Testis (tissue), 3 donors: ENCODE data around the gene PLRG1. TPM values are rescaled to one million over a fixed set of nuclear protein-coding genes. Genes with fewer than 3 reads are reported as not detected.

Experiments
- DNase-seq: peaks from one replicate; pipeline ENCODE4 v3.0.0-alpha.2; 2019
- H3K27ac ChIP-seq, 2 donors: fragments of 200-600 bp; sonication (generic); one replicate each; pipeline ENCODE4 v1.5.1; 2019
- H3K27me3 ChIP-seq: fragments of 200-600 bp; sonication (generic); one replicate; pipeline ENCODE4 v1.5.1; 2019
- H3K36me3 ChIP-seq: fragments of 200-600 bp; sonication (generic); one replicate; pipeline ENCODE4 v1.5.1; 2017; ENCODE audit warnings: low read depth; ENCODE audit errors: missing control alignments
- H3K4me1 ChIP-seq: fragments of 200-600 bp; sonication (generic); one replicate; pipeline ENCODE4 v1.5.1; 2019
- H3K4me3 ChIP-seq, 2 donors: fragments of 200-600 bp; sonication (generic); one replicate each; pipeline ENCODE4 v1.5.1; 2017 to 2019
- H3K9me3 ChIP-seq: fragments of 200-600 bp; sonication (generic); one replicate; pipeline ENCODE4 v1.5.1; 2017
- POLR2A ChIP-seq: fragments of 450-650 bp; IDR thresholded peaks from one replicate; pipeline ENCODE4 v1.6.1; 2017; ENCODE audit warnings: antibody characterized with exemption, mild to moderate bottlenecking, moderate library complexity
- WGBS, 2 donors: methylation state at CpG; one replicate each; pipeline ENCODE4 v1.1.5; 2018; 5-methylcytosine and 5-hydroxymethylcytosine counted together
- intact Hi-C: fragments of 100-400 bp; cut with DNase I; formaldehyde crosslinking; loops from one replicate; pipeline ENCODE4 v1.15.1; 2023; ENCODE audit warnings: low total_unique reads
- polyA plus RNA-seq: library from polyadenylated mRNA; stranded (reverse); fragments of 350-450 nt; fragmentation: Illumina TruSeq; extraction: RNeasy Lipid Tissue Mini Kit (QIAGEN cat#74804); gene quantifications from one replicate; pipeline ENCODE4 v1.2.3, GENCODE V29; 2014; ENCODE audit warnings: low read depth, low replicate concordance; ENCODE audit not compliant: insufficient read depth
- total RNA-seq, 2 donors: library from RNA; depleted of rRNA; stranded (reverse); fragments of >200 nt; gene quantifications; one replicate each; pipeline ENCODE4 v1.2.3, GENCODE V29; 2016
- TF ChIP-seq, protein P1 (sequence below), 3 experiments: fragments of 450-650 bp in 2 of 3; fragments of 200-600 bp in 1 of 3; sonication (generic) in 1 of 3; IDR thresholded peaks; one replicate each; pipeline ENCODE4 v1.5.1; 2016 to 2019; ENCODE audit warnings: antibody characterized with exemption in 3 of 3, mild to moderate bottlenecking in 2 of 3, moderate library complexity in 1 of 3

PLRG1 gene
- total and polyA plus RNA-seq, 3 donors from 2014 or later = 35.3 to 46.3 (median 45.8) TPM

DNA sequence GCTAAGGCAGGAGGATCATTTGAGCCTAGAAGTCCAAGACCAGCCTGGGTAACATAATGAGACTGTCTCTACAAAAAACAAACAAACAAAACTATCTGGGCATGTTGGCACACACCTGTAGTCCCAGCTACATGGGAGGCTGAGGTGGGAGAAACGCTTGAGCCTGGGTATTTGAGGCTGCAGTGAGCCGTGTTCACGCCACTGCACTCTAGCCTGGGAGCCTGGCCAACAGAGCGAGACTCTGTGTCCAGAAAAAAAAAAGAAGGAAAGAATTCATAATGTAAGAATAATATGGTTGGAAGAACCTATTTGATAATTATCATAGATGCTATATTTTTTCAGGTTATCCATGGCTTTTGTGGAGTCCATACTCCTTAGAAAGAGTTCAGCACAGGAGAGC lies 32.6 kb downstream of the PLRG1 start:
- Histone ChIP-seq H3K9me3 (no peaks in the 10 kb centered on the region), H3K27me3 (no peaks in the 10 kb centered on the region), H3K27ac (no peak overlapping the region), H3K4me3 (no peak overlapping the region), H3K4me1 (no peaks in the 10 kb centered on the region), H3K36me3 (no peaks in the 10 kb centered on the region)
- no peak for DNase-seq
- intact Hi-C loops = no loop called here
- TF ChIP-seq, protein P1, sequence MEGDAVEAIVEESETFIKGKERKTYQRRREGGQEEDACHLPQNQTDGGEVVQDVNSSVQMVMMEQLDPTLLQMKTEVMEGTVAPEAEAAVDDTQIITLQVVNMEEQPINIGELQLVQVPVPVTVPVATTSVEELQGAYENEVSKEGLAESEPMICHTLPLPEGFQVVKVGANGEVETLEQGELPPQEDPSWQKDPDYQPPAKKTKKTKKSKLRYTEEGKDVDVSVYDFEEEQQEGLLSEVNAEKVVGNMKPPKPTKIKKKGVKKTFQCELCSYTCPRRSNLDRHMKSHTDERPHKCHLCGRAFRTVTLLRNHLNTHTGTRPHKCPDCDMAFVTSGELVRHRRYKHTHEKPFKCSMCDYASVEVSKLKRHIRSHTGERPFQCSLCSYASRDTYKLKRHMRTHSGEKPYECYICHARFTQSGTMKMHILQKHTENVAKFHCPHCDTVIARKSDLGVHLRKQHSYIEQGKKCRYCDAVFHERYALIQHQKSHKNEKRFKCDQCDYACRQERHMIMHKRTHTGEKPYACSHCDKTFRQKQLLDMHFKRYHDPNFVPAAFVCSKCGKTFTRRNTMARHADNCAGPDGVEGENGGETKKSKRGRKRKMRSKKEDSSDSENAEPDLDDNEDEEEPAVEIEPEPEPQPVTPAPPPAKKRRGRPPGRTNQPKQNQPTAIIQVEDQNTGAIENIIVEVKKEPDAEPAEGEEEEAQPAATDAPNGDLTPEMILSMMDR (IDR thresholded peaks at IDR 0.05) = no peak
- no peak for TF ChIP-seq POLR2A
- WGBS, 2 donors = 54 to 62% methylated on average over 4 of the region's 4 CpGs

DNA sequence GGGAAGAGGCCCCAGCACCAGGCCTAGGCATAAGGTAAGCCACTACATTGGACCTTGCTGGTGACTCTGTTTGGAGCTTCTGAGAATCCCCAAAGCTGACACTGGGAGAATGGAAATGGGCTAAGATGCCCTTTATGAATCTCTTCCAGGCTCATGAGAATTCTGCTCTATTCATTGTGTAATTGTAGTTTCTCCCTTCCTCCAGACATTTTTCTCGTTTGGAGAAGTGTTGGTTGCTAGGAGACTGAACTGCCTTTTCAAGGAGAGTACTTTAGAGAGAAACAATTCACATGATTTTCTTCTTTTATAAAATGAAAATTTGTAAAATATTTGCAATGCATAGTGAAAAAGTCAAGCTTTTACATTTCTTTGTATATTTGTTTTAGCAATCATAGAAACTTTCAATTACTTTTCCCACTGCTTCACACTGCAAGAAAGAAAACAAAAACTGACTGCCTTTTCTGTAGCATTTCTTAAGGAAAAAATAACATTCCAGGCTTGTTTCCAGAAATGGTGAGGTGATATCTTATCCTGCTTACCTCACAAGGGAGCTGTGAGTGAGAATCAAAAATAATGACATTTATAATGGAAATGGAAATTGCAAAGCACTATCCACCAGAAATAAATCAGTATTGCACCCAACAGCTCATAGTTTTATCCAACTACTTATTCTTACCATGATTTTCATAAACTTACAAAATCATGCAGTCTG lies 33.7 kb downstream of the PLRG1 start:
- H3K4me1 ChIP-seq = no peaks in the 10 kb centered on the region
- no peak overlapping the region for H3K27ac ChIP-seq
- no peak overlapping the region for H3K4me3 ChIP-seq
- no peaks in the 10 kb centered on the region for H3K9me3 ChIP-seq
- no peak for DNase-seq
- no peaks in the 10 kb centered on the region for H3K36me3 ChIP-seq
- intact Hi-C loops = no loop called here
- H3K27me3 ChIP-seq = no peaks in the 10 kb centered on the region
- 19 to 27% methylated on average over 1 of the region's 1 CpG for WGBS, 2 donors
- TF ChIP-seq, protein P1 (IDR thresholded peaks at IDR 0.05) = no peak
- no peak for TF ChIP-seq POLR2A

- WGBS, 2 donors = 61 to 63% methylated on average over 4 of the region's 4 CpGs
- no peak for DNase-seq
- H3K4me1 ChIP-seq = no peaks in the 10 kb centered on the region
- intact Hi-C loops = no loop called here
- H3K27me3 ChIP-seq = no peaks in the 10 kb centered on the region
- no peaks in the 10 kb centered on the region for H3K36me3 ChIP-seq
- no peak overlapping the region for H3K27ac ChIP-seq
- H3K9me3 ChIP-seq = no peaks in the 10 kb centered on the region
- TF ChIP-seq, protein P1 (IDR thresholded peaks at IDR 0.05) = no peak
- no peak for TF ChIP-seq POLR2A
- H3K4me3 ChIP-seq = no peak overlapping the region
Measured at GRCh38 chr4:154511981-154512380, 38.2 kb downstream of the PLRG1 start.

DNA sequence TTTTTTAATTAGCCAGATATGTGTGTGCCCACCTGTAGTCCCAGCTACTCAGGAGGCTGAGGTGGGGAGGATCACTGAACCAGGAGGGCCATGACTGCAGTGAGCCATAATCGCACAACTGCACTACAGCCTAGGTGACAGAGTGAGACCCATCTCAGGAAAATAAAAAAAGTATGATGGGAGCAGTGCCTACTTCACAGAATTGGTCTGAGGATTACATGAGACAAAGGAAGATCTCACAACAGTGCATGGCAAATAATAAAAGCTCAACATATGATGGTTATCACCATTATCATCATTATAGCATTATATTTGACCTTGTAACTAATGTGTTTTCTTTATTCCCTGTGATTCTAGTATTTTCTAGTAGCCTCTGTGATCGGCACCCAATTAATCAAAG lies 38.7 kb downstream of the PLRG1 start:
- H3K36me3 ChIP-seq = no peaks in the 10 kb centered on the region
- no peaks in the 10 kb centered on the region for H3K4me1 ChIP-seq
- no peak overlapping the region for H3K4me3 ChIP-seq
- no peak for DNase-seq
- no peaks in the 10 kb centered on the region for H3K9me3 ChIP-seq
- WGBS, 2 donors = 63 to 68% methylated on average over 2 of the region's 2 CpGs
- H3K27ac ChIP-seq = no peak overlapping the region
- no peaks in the 10 kb centered on the region for H3K27me3 ChIP-seq
- TF ChIP-seq POLR2A = no peak
- TF ChIP-seq, protein P1 (IDR thresholded peaks at IDR 0.05) = no peak
- intact Hi-C loops = no loop called here

DNA sequence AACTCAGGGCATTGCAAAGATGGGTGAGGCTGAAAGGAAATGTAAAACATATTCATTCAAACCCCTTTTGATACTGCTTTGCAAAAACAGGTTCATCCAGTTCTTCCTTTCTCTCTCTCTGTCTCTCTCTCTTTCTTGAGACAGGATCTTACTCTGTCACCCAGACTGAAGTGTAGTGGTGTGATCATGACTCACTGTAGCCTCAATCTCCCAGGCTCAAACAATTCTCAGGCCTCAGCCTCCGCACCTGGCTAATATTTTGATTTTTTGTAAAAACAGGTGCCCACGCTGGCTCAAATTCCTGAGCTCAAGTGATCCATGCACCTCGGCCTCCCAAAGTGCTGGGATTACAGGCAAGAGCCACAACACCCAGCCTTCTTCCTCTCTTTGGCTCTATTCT lies 43.0 kb downstream of the PLRG1 start:
- H3K4me3 ChIP-seq = no peak overlapping the region
- intact Hi-C loops = no loop called here
- 87 to 95% methylated on average over 3 of the region's 3 CpGs for WGBS, 2 donors

More for the DNA sequence above, 43.0 kb downstream of the PLRG1 start:
- H3K36me3 ChIP-seq = no peaks in the 10 kb centered on the region
- H3K4me1 ChIP-seq = no peaks in the 10 kb centered on the region
- no peak for TF ChIP-seq POLR2A
- TF ChIP-seq, protein P1 (IDR thresholded peaks at IDR 0.05) = no peak
- DNase-seq = no peak
- no peaks in the 10 kb centered on the region for H3K9me3 ChIP-seq
- H3K27ac ChIP-seq = no peak overlapping the region
- H3K27me3 ChIP-seq = no peaks in the 10 kb centered on the region
